GM21367 (cell line): ENCODE data around the gene PROX2.

Source experiments
- ATAC-seq: cut with Tn5 transposase; IDR thresholded peaks from one replicate; pipeline ENCODE4 v1.9.1; 2021; ENCODE audit not compliant: unreplicated experiment

PROX2 gene

GRCh38 chr14:74882103-74882920 lies 6.4 kb upstream of the PROX2 start:
- ATAC-seq: peak; percentile 21

DNA sequence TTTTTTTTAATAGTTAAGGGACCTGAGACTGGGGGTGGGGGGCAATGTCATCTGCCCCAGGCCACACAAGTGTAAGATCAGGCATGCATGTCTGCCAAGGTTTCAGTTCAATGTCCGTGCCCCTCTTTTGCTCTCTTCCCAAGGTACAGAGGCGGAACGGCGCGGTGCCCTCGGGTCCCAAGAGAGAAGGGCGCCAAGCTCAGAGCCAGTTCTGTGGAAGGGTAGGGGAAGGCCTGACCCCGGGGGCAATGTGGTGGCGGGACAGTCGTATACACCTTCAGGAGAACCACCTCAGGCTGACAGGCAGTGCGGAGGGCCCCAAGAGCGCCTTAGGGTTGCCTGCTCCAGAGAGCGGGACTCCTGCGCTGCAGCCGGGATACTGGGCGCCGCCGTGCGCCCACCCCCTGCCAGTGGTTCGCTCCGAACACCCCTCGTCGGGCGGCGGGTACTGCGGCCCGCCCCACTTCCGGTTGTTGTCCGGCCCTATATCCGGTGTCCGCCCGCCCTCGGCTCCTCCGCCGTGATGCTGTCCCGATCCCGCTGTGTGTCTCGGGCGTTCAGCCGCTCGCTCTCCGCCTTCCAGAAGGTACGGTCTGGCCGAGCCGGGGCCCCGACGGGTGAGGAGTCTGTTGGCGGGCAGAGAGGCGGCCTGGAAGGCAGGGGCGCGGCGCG lies 5.6 kb upstream of the PROX2 start, which contains the start of gene DLST:
Gene DLST, plus strand, starts transcription at position 486 of the 672 bp plus-strand sequence. Its CDS starts 38 bp downstream, at position 524.
- peak; percentile 83 for ATAC-seq

DNA sequence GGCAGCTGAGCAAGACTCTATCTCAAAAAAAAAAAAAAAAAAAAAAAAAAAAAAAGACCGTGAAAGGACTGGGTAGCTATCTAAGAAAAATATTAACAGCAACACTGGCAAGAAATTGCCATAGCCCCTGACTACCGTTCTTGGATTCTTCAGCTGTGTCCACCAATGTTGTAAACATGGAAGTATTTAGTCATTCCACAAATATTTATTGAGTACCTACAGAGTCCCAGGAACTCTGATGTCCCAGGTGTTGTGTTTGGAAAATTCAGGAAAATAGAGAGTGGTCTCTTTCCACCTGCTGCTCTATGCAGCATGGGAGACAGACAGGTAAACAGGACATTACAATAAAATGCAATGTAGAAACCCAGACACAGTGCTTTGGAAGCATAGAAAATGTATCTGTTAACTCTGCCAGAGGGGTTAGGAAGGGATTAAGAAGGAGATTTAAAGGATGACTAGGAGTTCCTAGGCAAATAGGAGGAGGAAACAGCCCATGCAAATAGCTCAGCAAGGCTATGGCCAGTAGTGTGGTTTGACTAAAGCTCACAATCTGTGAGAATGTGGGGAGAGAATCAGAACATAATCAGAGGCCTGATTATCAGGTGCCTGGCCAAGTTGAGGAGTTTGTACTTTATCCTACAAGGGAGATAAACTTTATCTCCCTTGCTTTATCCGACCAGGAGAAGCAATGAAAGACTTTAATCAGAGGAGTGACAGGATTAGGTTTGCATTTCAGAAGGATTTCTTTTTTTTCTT lies 3.7 kb upstream of the PROX2 start:
- ATAC-seq: no peak

- no peak for ATAC-seq
Measured at GRCh38 chr14:74875204-74875603, 741 bp downstream of the PROX2 start.

- ATAC-seq: no peak
Measured at GRCh38 chr14:74871819-74872218, 4.1 kb downstream of the PROX2 start.

- no peak for ATAC-seq
Measured at GRCh38 chr14:74868739-74869138, 7.2 kb downstream of the PROX2 start.

DNA sequence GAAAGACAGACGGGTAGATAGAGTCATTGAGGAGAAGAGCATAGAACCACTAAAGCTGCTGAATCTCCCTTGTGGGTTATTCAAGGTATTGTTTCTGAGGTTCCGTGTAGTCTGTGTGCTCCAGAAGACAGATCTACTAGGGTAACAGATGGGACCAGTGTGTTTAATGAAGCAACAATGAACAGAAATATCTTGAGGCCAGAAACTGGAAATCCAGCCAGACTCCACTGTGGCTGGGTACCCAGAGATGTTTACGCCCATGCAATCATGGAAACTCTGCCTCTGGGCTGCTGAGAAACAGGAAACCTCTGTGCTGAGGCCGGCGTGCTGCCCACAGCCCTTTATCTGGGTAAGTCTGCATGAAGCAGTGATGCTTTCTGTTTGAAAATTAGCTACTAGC lies 8.3 kb downstream of the PROX2 start:
- ATAC-seq: no peak

DNA sequence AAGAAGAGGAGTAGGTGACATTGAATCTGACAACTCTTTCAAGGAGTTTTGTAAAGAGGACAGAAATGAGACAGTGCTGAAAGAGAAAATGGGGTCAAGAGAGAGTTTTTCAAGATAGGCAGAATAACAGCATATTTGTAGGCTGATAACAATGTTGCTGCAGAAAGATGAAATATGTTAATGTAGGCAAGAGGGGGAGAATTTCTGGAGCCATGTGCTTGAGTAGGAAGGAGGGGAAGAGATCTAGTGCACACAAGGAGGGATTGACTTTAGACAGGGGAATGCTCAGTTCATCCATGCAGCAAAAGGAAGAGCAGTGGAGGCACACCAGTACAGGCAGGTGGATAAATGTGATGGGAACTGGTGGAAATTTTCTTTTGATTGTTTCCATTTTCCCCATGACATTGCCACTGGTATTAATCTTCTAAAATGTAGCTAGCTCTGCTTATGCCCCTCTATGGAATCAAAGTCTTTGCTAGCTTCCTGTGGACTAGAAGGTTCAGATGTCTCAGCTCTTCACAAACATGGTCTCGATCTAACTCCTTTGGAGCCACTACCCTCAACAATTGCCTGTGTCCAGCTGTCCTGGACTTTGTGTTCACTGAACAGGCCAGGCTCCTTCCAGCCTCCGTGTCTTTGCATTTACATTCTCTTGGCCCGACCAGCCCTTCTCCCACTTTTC lies 9.1 kb downstream of the PROX2 start:
- no peak for ATAC-seq

GRCh38 chr14:74865156-74865555 lies 10.8 kb downstream of the PROX2 start:
- ATAC-seq: no peak

DNA sequence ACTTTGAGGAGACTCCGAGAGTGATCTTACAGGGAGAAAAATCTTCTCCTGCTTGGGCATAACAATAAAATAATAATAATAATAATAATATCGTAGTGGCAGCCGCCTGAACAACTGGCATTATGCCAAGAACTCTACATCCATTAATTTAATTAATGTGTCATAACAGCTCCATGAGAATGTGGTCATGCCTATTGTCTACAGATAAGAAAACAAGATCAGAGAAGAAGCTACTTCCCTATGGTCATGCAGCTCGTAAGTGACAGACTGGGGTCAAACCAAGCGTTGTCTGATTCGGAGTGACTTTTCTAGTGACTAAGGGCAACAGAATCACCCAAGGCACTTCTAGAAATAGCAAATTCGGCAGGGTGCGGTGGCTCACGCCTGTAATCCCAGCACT lies 11.7 kb downstream of the PROX2 start:
- no peak for ATAC-seq

DNA sequence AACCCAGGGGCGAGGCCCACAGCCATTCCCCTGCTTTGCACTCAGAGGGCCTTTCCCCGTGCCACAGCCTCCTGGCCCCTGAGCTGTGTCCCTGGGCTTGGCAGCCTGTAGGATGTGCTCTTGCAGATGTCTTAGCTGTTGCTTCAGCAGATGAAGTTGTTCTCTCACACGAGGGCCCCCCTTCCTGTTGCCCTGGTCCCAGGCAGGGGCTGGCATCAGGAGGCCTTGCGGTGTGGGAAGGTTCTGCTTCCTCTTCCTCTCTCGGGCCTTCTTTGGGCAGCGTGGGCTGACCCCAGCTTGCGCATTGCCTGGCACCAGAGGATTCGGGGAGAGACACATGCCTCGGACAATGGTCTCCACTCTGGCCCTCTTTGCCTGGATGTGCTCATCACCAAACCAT lies 12.7 kb downstream of the PROX2 start:
- no peak for ATAC-seq

DNA sequence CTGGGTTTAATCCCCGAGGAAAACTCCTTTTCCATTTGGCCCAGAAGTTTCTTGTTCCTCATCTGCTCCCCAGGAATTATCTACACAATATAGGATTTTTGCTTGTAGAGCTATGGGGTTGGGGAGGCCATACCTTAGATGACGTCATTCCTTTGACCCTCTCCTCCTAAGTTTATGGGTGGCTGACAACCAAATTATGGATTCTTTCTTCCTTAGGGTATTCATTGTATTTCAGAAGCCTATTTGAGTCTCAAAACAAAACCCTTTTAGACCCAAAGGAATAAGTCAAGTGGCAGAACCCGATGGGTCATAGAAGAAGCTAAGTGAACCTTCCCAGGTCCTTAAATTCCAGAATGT lies 14.2 kb downstream of the PROX2 start:
- no peak for ATAC-seq

DNA sequence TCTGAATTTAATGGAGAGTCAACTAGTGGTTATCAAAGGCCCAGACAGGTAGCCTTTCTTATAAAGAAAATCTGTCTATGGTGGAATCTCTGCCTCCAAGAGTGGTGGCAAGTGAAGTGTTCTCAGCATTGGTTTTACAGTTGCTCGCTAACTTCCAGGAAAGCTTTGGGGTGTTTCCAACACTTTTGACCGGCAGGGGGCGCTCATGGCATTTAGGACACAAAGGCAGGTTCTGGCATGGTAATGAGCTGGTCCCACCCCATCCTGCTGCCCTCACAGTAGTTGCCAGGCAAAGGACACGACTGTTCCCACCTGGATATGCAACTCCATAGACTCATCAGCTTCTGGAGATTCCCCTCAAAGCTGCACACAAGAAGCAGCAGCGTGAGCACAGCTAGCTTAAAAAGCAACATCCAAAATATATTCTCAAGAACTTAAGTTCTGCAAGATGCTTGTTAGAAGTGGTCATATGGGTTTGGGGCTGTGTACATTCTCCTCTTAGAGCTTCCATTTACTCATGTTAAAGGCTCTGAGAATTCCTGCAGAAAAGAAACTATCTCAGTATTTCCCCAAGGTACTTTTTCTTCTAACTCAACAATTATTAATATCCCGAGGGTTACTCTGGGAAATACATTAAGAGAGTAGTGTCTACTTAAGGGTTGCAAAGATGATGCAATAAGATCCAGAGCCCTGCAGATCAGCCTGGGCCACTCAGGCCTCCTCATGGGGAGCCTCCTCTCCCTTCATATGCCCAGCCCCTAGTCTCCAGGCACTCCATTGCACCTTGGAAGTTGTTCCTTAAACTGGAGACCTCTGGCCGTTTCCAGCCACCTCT lies 14.8 kb downstream of the PROX2 start:
- no peak for ATAC-seq

- ATAC-seq: no peak
Measured at GRCh38 chr14:74859757-74860552, 16.0 kb downstream of the PROX2 start.

- ATAC-seq: no peak
Measured at GRCh38 chr14:74858022-74858421, 17.9 kb downstream of the PROX2 start.

GRCh38 chr14:74856366-74856765 lies 19.6 kb downstream of the PROX2 start:
- no peak for ATAC-seq

DNA sequence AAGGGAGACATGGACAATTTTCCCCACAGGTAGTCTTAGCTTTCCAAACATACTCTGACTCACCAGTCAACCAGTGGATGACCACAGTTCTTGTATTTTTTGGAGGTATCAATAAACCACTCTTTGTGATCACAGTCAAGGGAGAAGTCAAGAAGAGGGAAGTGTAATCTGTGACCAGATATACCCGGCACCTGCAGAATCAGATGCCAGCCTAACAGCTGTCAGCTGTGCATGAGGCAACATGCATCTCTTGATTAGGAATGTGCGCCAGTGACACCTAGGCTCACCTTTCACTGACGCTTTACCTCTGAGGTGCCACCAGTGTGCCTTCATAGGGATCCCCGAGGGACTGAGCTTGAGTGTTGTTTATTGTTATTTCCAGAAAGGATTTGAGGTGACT lies 20.0 kb downstream of the PROX2 start:
- ATAC-seq: no peak

DNA sequence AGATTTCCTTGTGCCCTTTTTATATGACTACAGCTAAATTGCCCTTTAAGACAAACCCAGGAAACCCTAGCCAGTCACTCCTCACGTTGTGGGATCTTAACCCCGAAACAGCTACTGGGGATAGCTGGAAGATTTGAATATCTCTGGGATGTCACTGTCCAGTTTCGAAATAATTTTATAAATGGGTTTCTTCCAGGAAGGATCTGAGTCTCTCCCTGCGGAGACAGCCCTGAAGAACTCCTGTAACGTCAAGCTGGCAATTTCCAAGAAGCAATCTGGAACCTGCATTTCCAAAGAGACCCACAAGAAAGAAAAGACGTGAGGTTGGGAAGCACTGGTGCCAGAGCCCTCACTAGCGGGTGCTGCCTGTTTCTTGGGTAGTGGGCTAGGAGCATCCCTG lies 20.9 kb downstream of the PROX2 start:
- ATAC-seq: no peak

- no peak for ATAC-seq
Measured at GRCh38 chr14:74853581-74853980, 22.4 kb downstream of the PROX2 start.
